SJSA1 (cell line): ENCODE measurements around the gene DCLK2. TPM values are rescaled to one million over a fixed set of nuclear protein-coding genes. Genes with fewer than 3 reads are reported as not detected.
"Not testable (repeated sequence)": the region's sequence is repeated elsewhere in the genome, so short reads cannot be mapped to it uniquely, and the experiment has no call there.

ENCODE experiments used
- DNase-seq, 2 experiments: peaks; one replicate each; pipeline ENCODE4 v3.0.0-alpha.2; 2015 to 2020; ENCODE audit warnings: low spot score in 2 of 2, low read depth in 1 of 2
- H3K27ac ChIP-seq: fragments of 250-450 bp; sonication (Bioruptor Pico); 2 replicates; pipeline ENCODE4 v1.5.1; 2020; ENCODE audit warnings: mild to moderate bottlenecking, moderate library complexity
- H3K27me3 ChIP-seq: fragments of 250-450 bp; sonication (Bioruptor Pico); replicated peaks from 2 replicates; pipeline ENCODE4 v1.5.1; 2020; ENCODE audit warnings: mild to moderate bottlenecking, moderate library complexity
- H3K36me3 ChIP-seq: fragments of 250-450 bp; sonication (Bioruptor Pico); 2 replicates; pipeline ENCODE4 v1.5.1; 2020; ENCODE audit warnings: mild to moderate bottlenecking
- H3K4me1 ChIP-seq: fragments of 250-450 bp; sonication (Bioruptor Pico); replicated peaks from 2 replicates; pipeline ENCODE4 v1.6.1; 2021; ENCODE audit warnings: mild to moderate bottlenecking
- H3K4me3 ChIP-seq: fragments of 250-450 bp; sonication (Bioruptor Pico); 2 replicates; pipeline ENCODE4 v1.5.1; 2020; ENCODE audit warnings: mild to moderate bottlenecking
- H3K9me3 ChIP-seq: fragments of 250-450 bp; sonication (Bioruptor Pico); replicated peaks from 2 replicates; pipeline ENCODE4 v1.5.1; 2020; ENCODE audit warnings: mild to moderate bottlenecking
- total RNA-seq: library from RNA; depleted of rRNA; stranded (reverse); fragments of >200 nt; shearing (Covaris generic); gene quantifications from 2 replicates; pipeline ENCODE4 v1.2.3, GENCODE V29; 2014

The DCLK2 gene
- total RNA-seq, 1 experiment from 2014 or later, result 5.7 TPM

GRCh38 chr4:150192986-150193385 is 114.7 kb downstream of the DCLK2 start:
- Histone ChIP-seq H3K4me3 (no peak overlapping the region), H3K36me3 (no peaks in the 10 kb centered on the region; the same call in 1 of the 2 replicates), H3K27me3 (no peaks in the 10 kb centered on the region), H3K4me1 (no peaks in the 10 kb centered on the region), H3K27ac (no peak overlapping the region), H3K9me3 (no peaks in the 10 kb centered on the region)
- no peak for DNase-seq

GRCh38 chr4:150197256-150197655 is 119.0 kb downstream of the DCLK2 start:
- not testable (repeated sequence) for H3K4me1 ChIP-seq, H3K9me3 ChIP-seq, H3K4me3 ChIP-seq, DNase-seq, H3K27ac ChIP-seq, H3K36me3 ChIP-seq, H3K27me3 ChIP-seq

DNA sequence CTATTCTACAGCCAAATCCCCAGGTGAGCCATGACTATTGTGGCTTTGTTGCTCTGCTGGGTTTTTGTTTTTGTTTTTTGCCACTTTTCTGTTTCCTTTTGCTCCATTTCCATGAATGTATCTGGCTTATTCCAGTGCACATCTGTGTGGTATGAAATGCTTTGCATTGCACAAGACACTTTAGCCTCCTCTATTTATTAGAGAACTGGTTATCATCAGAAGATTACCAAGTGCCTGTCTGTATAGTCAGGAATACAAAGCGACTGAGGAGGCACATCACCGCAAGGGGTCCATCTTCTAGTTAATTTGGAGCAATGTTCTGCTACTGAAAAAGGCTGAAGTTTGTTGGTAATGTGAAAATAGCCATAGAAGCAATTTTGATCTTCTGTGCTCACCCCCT is 120.8 kb downstream of the DCLK2 start:
- Histone ChIP-seq H3K27ac (no peak overlapping the region), H3K27me3 (no peaks in the 10 kb centered on the region), H3K9me3 (no peaks in the 10 kb centered on the region), H3K4me1 (no peaks in the 10 kb centered on the region), H3K4me3 (no peak overlapping the region), H3K36me3 (no peaks in the 10 kb centered on the region; the same call in 1 of the 2 replicates)
- DNase-seq, result no peak

- H3K36me3 ChIP-seq, result no peaks in the 10 kb centered on the region
- no peak for DNase-seq
- no peaks in the 10 kb centered on the region for H3K9me3 ChIP-seq
- peaks cover 6% of the 10 kb centered on the region; the same call in 1 of the 2 replicates for H3K4me1 ChIP-seq
- no peak overlapping the region for H3K27ac ChIP-seq
- H3K4me3 ChIP-seq, result no peak overlapping the region
- no peaks in the 10 kb centered on the region for H3K27me3 ChIP-seq
Observed at GRCh38 chr4:150205016-150205415, 126.8 kb downstream of the DCLK2 start.

DNA sequence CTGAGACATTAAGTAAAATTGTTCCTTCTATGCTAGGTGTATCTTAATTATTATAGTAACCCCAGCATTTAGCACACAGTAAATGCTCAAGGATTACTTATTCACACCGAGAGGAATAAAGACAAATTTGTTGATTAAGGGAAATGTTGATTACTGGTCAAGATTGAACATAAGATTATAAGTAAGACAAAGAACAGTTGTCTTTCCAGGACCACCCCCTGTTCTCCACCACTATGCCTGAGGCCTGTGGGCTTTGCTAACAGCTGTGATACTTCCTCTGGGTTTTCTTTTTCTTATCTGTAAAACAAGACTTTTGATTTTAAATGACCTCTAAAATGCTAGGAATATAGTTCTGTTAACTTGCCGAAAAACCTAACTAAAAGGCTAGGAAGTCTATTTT is 128.0 kb downstream of the DCLK2 start:
- no peak overlapping the region for H3K27ac ChIP-seq
- DNase-seq, result no peak
- no peak overlapping the region for H3K4me3 ChIP-seq
- H3K4me1 ChIP-seq, result peaks cover 6% of the 10 kb centered on the region; the same call in 1 of the 2 replicates
- no peaks in the 10 kb centered on the region for H3K27me3 ChIP-seq
- H3K36me3 ChIP-seq, result no peaks in the 10 kb centered on the region
- H3K9me3 ChIP-seq, result no peaks in the 10 kb centered on the region

DNA sequence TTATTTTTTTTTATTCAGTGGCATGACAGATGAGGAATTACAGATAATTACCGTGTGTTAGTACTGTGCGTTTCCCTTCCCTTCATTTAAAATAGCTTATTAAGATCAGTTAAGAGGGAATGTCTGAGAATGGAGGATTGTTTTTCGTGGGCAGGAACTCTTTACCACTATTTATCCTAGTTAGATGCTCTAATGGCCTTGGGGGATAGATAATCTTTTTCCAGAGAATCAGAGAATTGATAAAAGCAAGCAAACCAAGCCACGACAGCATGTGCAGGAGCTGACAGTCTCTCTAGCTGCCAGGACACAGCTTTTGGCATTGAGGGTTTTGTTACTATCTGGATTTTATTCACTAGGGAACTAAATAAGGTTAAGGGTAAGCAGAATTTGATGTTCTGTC is 128.7 kb downstream of the DCLK2 start:
- no peaks in the 10 kb centered on the region for H3K9me3 ChIP-seq
- H3K27me3 ChIP-seq, result no peaks in the 10 kb centered on the region
- no peaks in the 10 kb centered on the region for H3K36me3 ChIP-seq
- no peak overlapping the region for H3K4me3 ChIP-seq
- H3K27ac ChIP-seq, result no peak overlapping the region
- H3K4me1 ChIP-seq, result peaks cover 6% of the 10 kb centered on the region; the same call in 1 of the 2 replicates
- no peak for DNase-seq

- H3K27me3 ChIP-seq, result no peaks in the 10 kb centered on the region
- H3K4me3 ChIP-seq, result no peak overlapping the region
- H3K4me1 ChIP-seq, result peaks cover 6% of the 10 kb centered on the region; the same call in 1 of the 2 replicates
- no peak for DNase-seq
- no peak overlapping the region for H3K27ac ChIP-seq
- H3K36me3 ChIP-seq, result no peaks in the 10 kb centered on the region
- no peaks in the 10 kb centered on the region for H3K9me3 ChIP-seq
Observed at GRCh38 chr4:150207871-150208270, 129.6 kb downstream of the DCLK2 start.

GRCh38 chr4:150209140-150209829 is 131.0 kb downstream of the DCLK2 start:
- Histone ChIP-seq H3K36me3 (no peaks in the 10 kb centered on the region), H3K9me3 (no peaks in the 10 kb centered on the region), H3K27me3 (no peaks in the 10 kb centered on the region), H3K4me3 (no peak overlapping the region), H3K4me1 (peaks cover 10% of the 10 kb centered on the region; the same call in 1 of the 2 replicates), H3K27ac (no peak overlapping the region)
- DNase-seq, result peak; percentile 54 to 72

GRCh38 chr4:150211016-150211415 is 132.8 kb downstream of the DCLK2 start:
- no peaks in the 10 kb centered on the region; the same call in 1 of the 2 replicates for H3K36me3 ChIP-seq
- no peak overlapping the region for H3K27ac ChIP-seq
- H3K4me1 ChIP-seq, result peaks cover 10% of the 10 kb centered on the region; the same call in 1 of the 2 replicates
- no peak overlapping the region for H3K4me3 ChIP-seq
- DNase-seq, result no peak
- H3K27me3 ChIP-seq, result no peaks in the 10 kb centered on the region
- no peaks in the 10 kb centered on the region for H3K9me3 ChIP-seq

DNA sequence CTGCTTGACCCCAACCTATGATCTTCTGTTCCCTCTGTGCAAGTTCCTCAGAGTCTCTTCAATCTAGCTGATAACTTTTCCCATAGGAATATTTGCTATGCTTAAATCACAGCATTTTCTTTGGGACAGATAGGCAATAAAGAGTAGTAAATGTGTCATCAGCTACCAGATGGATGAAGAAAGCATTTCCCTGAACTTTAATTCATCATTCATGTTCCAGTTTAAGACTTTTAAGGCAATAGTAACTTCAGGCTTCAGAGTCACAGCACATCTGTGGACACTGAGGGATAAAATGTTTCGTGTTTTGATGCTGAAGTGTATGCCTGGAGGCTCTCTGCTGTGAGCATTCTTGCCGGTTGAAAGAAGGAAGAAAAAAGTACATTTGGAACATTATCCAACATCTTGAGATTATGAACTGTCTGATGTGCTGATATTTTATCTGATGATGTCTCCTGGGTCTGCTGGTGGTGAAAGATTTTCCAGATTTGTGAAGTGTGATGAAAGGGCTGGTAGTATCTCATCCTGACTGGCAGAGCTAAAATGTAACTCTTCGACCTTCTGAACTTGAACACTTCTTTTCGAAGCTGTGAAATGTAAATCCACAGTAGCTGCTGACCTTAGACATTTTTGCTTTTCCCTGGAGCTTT is 133.7 kb downstream of the DCLK2 start:
- peaks cover 16% of the 10 kb centered on the region for H3K4me1 ChIP-seq
- no peak overlapping the region for H3K4me3 ChIP-seq
- no peaks in the 10 kb centered on the region; the same call in 1 of the 2 replicates for H3K36me3 ChIP-seq
- H3K27ac ChIP-seq, result no peak overlapping the region
- H3K27me3 ChIP-seq, result no peaks in the 10 kb centered on the region
- H3K9me3 ChIP-seq, result no peaks in the 10 kb centered on the region
- no peak for DNase-seq

- Histone ChIP-seq H3K4me3 (no peak overlapping the region), H3K36me3 (no peaks in the 10 kb centered on the region; the same call in 1 of the 2 replicates), H3K27me3 (no peaks in the 10 kb centered on the region), H3K9me3 (no peaks in the 10 kb centered on the region), H3K27ac (no peak overlapping the region), H3K4me1 (peaks cover 22% of the 10 kb centered on the region)
- no peak for DNase-seq
Observed at GRCh38 chr4:150212485-150212884, 134.2 kb downstream of the DCLK2 start.

DNA sequence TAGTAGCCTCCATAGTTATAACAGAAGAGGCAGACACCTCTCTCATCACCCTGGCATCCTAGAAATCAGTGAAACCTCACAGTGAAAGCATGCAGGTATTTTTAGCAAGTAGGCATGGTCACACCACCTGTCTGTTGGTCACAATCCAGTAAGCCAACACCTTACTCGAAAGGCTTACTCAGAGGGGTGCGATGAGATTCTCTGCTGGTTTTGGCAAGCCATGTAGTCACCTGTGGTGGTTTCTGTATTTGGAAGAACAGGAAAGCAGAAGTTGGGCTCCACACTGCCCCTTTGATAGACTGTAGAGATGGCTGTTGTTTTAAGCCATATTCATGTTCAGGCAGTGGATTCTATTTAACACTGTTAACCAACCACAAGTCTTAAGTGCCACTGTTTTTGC is 134.7 kb downstream of the DCLK2 start:
- no peaks in the 10 kb centered on the region for H3K9me3 ChIP-seq
- H3K36me3 ChIP-seq, result no peaks in the 10 kb centered on the region; the same call in 1 of the 2 replicates
- no peak for DNase-seq
- H3K27me3 ChIP-seq, result no peaks in the 10 kb centered on the region
- no peak overlapping the region for H3K4me3 ChIP-seq
- H3K4me1 ChIP-seq, result peaks cover 25% of the 10 kb centered on the region
- no peak overlapping the region for H3K27ac ChIP-seq

GRCh38 chr4:150215601-150216000 is 137.4 kb downstream of the DCLK2 start:
- H3K9me3 ChIP-seq, result no peaks in the 10 kb centered on the region
- no peak overlapping the region for H3K4me3 ChIP-seq
- no peak for DNase-seq
- no peaks in the 10 kb centered on the region for H3K27me3 ChIP-seq
- peaks cover 23% of the 10 kb centered on the region for H3K4me1 ChIP-seq
- no peaks in the 10 kb centered on the region; the same call in 1 of the 2 replicates for H3K36me3 ChIP-seq
- no peak overlapping the region for H3K27ac ChIP-seq

DNA sequence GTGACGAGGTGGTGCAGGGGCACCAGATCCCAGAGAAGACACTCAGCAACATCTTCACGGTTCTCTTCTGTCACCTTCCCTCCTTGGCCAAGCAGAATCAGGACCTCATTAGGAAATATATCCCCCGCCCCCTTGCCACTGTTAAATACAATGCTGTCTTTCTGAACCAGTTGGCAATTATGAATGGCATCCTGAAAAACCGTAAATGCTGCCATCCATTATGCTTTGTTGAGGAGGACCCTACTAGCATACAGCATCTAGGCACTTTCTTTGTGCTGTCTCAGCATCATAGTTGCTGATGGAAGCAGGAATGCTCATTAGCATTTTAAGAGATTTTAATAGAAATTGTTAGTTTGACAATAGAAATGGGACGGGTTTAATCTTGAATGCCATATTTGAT is 138.5 kb downstream of the DCLK2 start:
- no peak overlapping the region for H3K4me3 ChIP-seq
- H3K9me3 ChIP-seq, result no peaks in the 10 kb centered on the region
- no peak for DNase-seq
- peak overlapping the region; percentile 52 for H3K27ac ChIP-seq
- H3K4me1 ChIP-seq, result peaks cover 23% of the 10 kb centered on the region
- no peaks in the 10 kb centered on the region; the same call in 1 of the 2 replicates for H3K36me3 ChIP-seq
- no peaks in the 10 kb centered on the region for H3K27me3 ChIP-seq
